GOT3 (cell line): ENCODE results near the gene AP2B1.
"Not testable (repeated sequence)": the region's sequence is repeated elsewhere in the genome, so short reads cannot be mapped to it uniquely, and the experiment has no call there.

ENCODE experiments used
- DNase-seq: peaks from one replicate; lab custom pipeline; 2025; ENCODE audit warnings: mixed read lengths; lab: John Stamatoyannopoulos, UW

Gene AP2B1

GRCh38 chr17:35700150-35700549 lies 113.0 kb downstream of the AP2B1 start:
- no peak for DNase-seq

GRCh38 chr17:35701491-35701890 lies 114.4 kb downstream of the AP2B1 start:
- DNase-seq, result no peak

GRCh38 chr17:35703308-35703707 lies 116.2 kb downstream of the AP2B1 start:
- not testable (repeated sequence) for DNase-seq

- no peak for DNase-seq
Measured at GRCh38 chr17:35705230-35705629, 118.1 kb downstream of the AP2B1 start.

DNA sequence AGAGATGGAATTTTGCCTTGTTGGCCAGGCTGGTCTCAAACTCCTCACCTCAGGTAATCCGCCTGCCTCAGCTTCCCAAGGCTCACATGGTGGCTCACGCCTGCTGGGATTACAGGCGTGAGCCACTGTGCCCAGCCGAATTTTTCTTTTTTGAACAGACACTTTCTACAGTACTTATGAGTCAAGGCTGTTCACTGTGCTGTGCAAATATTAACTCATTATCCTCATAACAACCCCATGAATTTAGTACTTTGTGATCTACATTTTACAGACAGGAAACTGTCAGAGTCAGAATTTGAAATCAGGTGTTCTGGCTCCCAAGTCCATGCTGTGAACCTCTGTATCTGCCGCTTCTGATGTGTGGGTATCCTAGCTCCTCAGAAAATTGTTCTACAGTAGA lies 118.6 kb downstream of the AP2B1 start:
- DNase-seq, result no peak

DNA sequence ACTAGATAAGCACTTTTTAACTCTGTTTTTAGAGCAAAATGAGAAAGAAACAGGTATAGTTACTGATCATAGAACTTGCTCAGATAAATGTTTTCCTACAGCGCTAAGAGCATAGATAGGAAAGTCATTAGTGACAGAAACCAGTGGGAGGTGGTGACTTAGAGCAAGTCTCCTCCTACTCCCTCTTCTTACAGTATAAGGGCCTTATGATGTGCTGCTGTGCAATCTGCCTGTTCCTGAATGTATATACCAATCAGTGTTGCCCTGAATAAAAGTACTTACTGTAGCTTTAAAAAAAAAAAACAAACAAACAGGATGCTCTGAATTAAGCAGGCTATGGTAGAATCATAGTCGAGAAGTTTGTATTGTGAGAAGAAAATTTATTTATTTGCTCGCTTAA lies 121.0 kb downstream of the AP2B1 start:
- no peak for DNase-seq

GRCh38 chr17:35708951-35709350 lies 121.8 kb downstream of the AP2B1 start:
- no peak for DNase-seq

GRCh38 chr17:35709874-35710273 lies 122.8 kb downstream of the AP2B1 start:
- no peak for DNase-seq

DNA sequence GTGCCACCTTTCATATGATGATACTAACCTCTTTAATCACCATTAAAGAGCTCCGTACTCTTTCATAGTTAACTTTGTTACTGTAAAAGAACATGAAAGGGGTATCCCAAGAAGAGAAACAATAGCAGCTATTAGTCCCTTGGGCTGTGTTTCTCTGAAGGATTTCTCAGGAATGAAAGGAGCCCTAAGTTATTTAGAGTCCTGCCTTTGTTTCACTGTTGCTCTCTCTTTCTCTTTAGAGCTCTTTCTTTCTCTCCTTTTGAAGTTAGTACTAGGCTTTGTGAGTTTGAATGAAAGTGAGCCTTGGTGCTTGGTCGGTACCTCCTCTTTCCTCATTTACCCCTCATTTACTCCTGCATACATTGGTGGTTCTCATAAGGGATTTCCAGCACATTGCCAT lies 123.8 kb downstream of the AP2B1 start:
- DNase-seq, result no peak

DNA sequence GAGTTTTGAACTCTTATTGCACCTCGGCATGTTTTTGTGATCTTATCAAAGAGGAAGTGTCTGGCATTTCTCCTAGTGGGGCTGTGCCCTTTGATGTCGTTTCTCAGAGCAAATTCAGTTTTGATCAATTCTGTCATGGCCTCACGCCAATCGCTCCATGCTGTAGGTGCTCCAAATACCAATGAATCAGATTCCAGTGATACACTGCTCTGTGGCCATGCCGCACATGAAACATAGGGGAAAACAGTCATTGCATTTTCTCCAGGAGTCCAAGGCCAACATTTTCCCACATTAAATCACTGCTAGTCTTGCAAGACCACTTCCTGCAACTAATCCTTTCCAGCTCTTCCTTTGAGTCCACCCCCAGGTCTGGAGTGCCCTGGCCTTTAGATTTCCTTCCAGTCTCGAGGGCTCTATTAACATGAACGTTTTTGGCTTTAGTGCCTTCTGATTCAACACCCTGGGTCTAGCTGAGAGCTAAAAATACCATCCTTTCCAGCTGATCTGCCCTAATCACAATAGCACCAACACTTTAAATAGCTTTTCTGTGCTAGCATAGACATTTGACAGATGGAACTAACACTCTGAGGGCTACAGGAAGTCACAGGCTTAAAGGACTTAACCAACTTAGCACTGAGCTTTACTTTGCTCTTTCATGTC lies 126.1 kb downstream of the AP2B1 start:
- peak; percentile 41 for DNase-seq

GRCh38 chr17:35714988-35715387 lies 127.9 kb downstream of the AP2B1 start:
- no peak for DNase-seq

DNA sequence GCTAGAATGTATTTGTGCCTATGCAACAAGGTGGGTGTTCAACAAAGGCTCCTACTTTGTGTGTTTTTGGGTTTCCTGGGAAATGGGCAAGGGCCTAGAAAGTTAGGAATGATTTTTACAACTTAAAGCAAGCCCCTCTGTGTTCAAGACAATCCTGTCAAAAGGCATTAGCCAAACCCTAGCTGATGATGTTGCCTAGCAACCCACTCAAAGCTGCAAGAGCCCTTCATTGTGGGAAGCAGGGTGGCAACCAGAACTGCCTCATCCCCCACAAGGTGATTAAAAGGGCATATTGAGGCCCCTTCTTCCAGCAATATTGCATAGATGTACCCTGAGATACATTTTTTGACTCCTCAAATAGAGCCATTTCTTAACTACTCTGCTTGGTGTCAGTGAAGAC lies 128.3 kb downstream of the AP2B1 start:
- DNase-seq, result no peak

- DNase-seq, result no peak
Measured at GRCh38 chr17:35716173-35716572, 129.1 kb downstream of the AP2B1 start.

- no peak for DNase-seq
Measured at GRCh38 chr17:35716897-35717465, 129.9 kb downstream of the AP2B1 start.

DNA sequence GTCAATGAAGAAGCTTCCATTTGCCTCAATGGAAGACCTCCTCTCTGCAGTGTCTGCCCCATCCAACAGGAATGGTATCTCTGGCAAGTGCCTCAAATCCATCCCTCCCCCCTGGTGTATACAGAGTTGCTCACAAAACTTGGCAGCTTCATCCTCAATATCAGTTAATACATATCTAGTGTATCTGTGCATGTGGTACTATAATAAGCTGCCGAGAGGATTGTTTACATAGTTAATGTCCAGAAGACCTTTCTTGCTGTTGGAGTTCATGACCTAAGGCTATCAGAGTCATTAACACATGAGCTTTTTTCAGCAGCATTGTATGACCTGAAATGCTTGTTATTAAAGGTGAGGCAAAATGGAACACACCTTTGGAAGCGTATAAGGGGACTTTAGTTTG lies 130.4 kb downstream of the AP2B1 start:
- no peak for DNase-seq

- DNase-seq, result no peak
Measured at GRCh38 chr17:35723735-35724134, 136.6 kb downstream of the AP2B1 start.

GRCh38 chr17:35725058-35725457 lies 137.9 kb downstream of the AP2B1 start:
- no peak for DNase-seq

GRCh38 chr17:35725802-35726126 lies 138.6 kb downstream of the AP2B1 start:
- no peak for DNase-seq

GRCh38 chr17:35726127-35726952 lies 139.2 kb downstream of the AP2B1 start:
- peak; percentile 54 for DNase-seq

DNA sequence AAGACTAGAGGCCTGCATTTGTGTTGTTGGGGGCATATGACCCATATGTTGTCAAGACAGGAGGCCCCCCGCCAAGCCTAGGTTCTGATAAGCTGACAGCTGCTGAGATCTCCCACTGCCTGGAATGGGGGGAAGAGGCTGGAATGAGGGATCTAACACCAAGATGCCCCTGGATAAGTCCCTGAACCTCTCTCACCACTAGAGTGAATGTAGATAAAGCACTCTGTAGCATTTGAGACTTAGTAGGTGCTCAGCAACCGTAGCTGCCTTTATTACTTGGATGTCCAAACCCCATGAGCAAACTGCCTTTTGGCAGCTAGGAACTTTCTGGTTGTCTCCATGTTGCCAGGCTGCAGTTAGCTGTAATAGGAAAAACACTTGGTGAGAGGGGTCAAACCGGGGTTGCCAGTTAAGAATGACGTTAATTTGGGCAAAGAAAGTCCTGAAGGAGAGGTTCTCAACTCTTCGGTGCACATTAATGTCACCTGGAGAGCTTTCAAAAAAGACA lies 139.9 kb downstream of the AP2B1 start:
- DNase-seq, result no peak

DNA sequence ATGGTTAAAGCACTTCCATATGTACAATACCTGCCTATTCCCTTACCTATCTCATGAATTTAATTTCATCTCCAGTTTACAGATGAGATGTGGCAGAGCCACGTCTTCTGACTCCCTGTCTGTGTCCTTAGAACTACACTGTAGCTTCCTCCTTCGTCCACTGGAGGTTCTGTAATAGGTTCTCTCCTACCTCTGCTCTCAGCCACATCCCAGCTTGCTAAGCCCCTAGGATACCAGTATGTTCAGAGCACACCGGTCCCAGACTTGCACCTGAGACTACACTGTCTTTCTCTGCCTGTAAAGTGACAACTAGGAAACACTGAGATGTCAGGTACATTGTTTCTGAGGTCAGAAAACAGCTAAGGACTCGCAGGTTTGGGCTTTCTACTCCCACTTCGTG lies 140.5 kb downstream of the AP2B1 start:
- DNase-seq, result no peak

- no peak for DNase-seq
Measured at GRCh38 chr17:35728551-35728950, 141.4 kb downstream of the AP2B1 start.

DNA sequence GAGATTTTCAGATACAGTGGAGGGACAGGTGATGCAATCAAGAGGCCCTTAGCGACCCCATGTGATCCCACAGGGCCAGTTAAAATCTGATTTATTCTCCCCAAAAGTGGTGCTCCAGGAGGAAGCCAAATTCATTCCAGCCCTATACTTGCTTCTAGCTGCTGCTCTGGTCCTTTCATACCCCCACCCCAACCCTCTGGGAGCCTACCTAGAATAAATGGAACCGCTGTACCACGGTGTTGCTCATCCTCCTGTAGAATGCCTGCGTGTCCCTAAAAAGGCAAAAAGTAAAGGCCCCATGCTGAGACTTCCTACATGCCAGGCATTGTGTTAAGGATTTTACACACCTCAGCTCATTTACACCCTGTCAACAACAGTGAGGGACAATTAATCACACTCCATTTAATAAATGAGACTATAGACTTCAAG lies 142.3 kb downstream of the AP2B1 start:
- no peak for DNase-seq
